ENCODE measurements around the gene IL9.

Gene IL9

GRCh38 chr5:135851915-135852845, 43.5 kb downstream of the IL9 start:
- Histone ChIP-seq H2AFZ (ENCODE audit: low read length) (no peak overlapping the region), H3K4me3 (ENCODE audit: low read depth, low read length, poor library complexity, severe bottlenecking) (no peak overlapping the region), H3K27me3 (ENCODE audit: insufficient read depth, low read length) (no peaks in the 10 kb centered on the region)

GRCh38 chr5:135851186-135851914, 44.3 kb downstream of the IL9 start:
- no peak overlapping the region for H3K27ac ChIP-seq (ENCODE audit: low read depth, low read length, poor library complexity, severe bottlenecking)
- H2AFZ ChIP-seq (ENCODE audit: low read length), result no peak overlapping the region
- no peaks in the 10 kb centered on the region for H3K27me3 ChIP-seq (ENCODE audit: insufficient read depth, low read length)
- H4K20me1 ChIP-seq (ENCODE audit: insufficient read depth, low read length), result no peaks in the 10 kb centered on the region
- TF ChIP-seq EZH2 (IDR thresholded peaks at IDR 0.05; ENCODE audit: borderline replicate concordance, low read length) (no peak), CTCF (IDR thresholded peaks at IDR 0.05; ENCODE audit: low read length) (no peak)
- H3K9me2 ChIP-seq (ENCODE audit: low read depth, low read length), result no peaks in the 10 kb centered on the region
- H3K36me3 ChIP-seq (ENCODE audit: insufficient read depth, low read length), result no peaks in the 10 kb centered on the region
- H3K4me3 ChIP-seq (ENCODE audit: low read depth, low read length, poor library complexity, severe bottlenecking), result no peak overlapping the region
- H3K9me3 ChIP-seq (ENCODE audit: low read length), result no peaks in the 10 kb centered on the region
- H3F3A ChIP-seq (ENCODE audit: insufficient read depth, low read length), result no peaks in the 10 kb centered on the region
- H3K4me1 ChIP-seq (ENCODE audit: insufficient read depth, low read length, severe bottlenecking), result no peaks in the 10 kb centered on the region
- H3K9ac ChIP-seq (ENCODE audit: low read length), result no peak overlapping the region
- H3K79me2 ChIP-seq (ENCODE audit: insufficient read depth, low read length), result no peaks in the 10 kb centered on the region
- no peak overlapping the region for H3K4me2 ChIP-seq (ENCODE audit: low read length)

More at GRCh38 chr5:135851915-135852845, 43.5 kb downstream of the IL9 start:
- Histone ChIP-seq H3K9ac (ENCODE audit: low read length) (no peak overlapping the region), H3K4me2 (ENCODE audit: low read length) (no peak overlapping the region), H3K36me3 (ENCODE audit: insufficient read depth, low read length) (no peaks in the 10 kb centered on the region), H3K79me2 (ENCODE audit: insufficient read depth, low read length) (no peaks in the 10 kb centered on the region), H3K9me2 (ENCODE audit: low read depth, low read length) (no peaks in the 10 kb centered on the region), H3K27ac (ENCODE audit: low read depth, low read length, poor library complexity, severe bottlenecking) (no peak overlapping the region), H4K20me1 (ENCODE audit: insufficient read depth, low read length) (no peaks in the 10 kb centered on the region), H3F3A (ENCODE audit: insufficient read depth, low read length) (no peaks in the 10 kb centered on the region), H3K4me1 (ENCODE audit: insufficient read depth, low read length, severe bottlenecking) (no peaks in the 10 kb centered on the region), H3K9me3 (ENCODE audit: low read length) (no peaks in the 10 kb centered on the region)
- no peak for TF ChIP-seq EZH2 (IDR thresholded peaks at IDR 0.05; ENCODE audit: borderline replicate concordance, low read length)
- TF ChIP-seq CTCF (IDR thresholded peaks at IDR 0.05; ENCODE audit: low read length), result no peak

- Histone ChIP-seq H3F3A (ENCODE audit: insufficient read depth, low read length) (no peaks in the 10 kb centered on the region), H3K27ac (ENCODE audit: low read depth, low read length, poor library complexity, severe bottlenecking) (no peak overlapping the region), H3K4me1 (ENCODE audit: insufficient read depth, low read length, severe bottlenecking) (no peaks in the 10 kb centered on the region), H3K9ac (ENCODE audit: low read length) (no peak overlapping the region), H4K20me1 (ENCODE audit: insufficient read depth, low read length) (no peaks in the 10 kb centered on the region), H3K4me3 (ENCODE audit: low read depth, low read length, poor library complexity, severe bottlenecking) (no peak overlapping the region), H3K79me2 (ENCODE audit: insufficient read depth, low read length) (no peaks in the 10 kb centered on the region), H3K27me3 (ENCODE audit: insufficient read depth, low read length) (no peaks in the 10 kb centered on the region), H2AFZ (ENCODE audit: low read length) (no peak overlapping the region), H3K36me3 (ENCODE audit: insufficient read depth, low read length) (no peaks in the 10 kb centered on the region), H3K9me3 (ENCODE audit: low read length) (no peaks in the 10 kb centered on the region), H3K9me2 (ENCODE audit: low read depth, low read length) (no peaks in the 10 kb centered on the region), H3K4me2 (ENCODE audit: low read length) (no peak overlapping the region)
- no peak for TF ChIP-seq CTCF (IDR thresholded peaks at IDR 0.05; ENCODE audit: low read length)
- TF ChIP-seq EZH2 (IDR thresholded peaks at IDR 0.05; ENCODE audit: borderline replicate concordance, low read length), result no peak
Observed at GRCh38 chr5:135850671-135851070, 45.0 kb downstream of the IL9 start.

Data from OCI-LY1 (cell line).